SK-N-SH treated with all-trans-retinoic acid at 6 μM for 48 hours (cell line): ENCODE results near the gene TMEM170A.

Experiments used
- BACH2 ChIP-seq: fragments of 250-450 bp; sonication (Bioruptor Pico); IDR thresholded peaks from 2 replicates; pipeline ENCODE4 v1.9.0; 2021; ENCODE audit warnings: mild to moderate bottlenecking, borderline replicate concordance
- CSDC2 ChIP-seq: fragments of 250-450 bp; sonication (Bioruptor Pico); IDR thresholded peaks from 2 replicates; pipeline ENCODE4 v1.5.0; 2020; ENCODE audit warnings: mild to moderate bottlenecking, moderate library complexity
- CSRNP3 ChIP-seq: fragments of 250-450 bp; sonication (Bioruptor Pico); IDR thresholded peaks from 2 replicates; pipeline ENCODE4 v1.5.1; 2021; ENCODE audit warnings: mild to moderate bottlenecking, moderate library complexity
- OSR1 ChIP-seq: fragments of 250-450 bp; sonication (Bioruptor Pico); IDR thresholded peaks from 2 replicates; pipeline ENCODE4 v1.8.0; 2022; ENCODE audit warnings: moderate library complexity, mild to moderate bottlenecking, inconsistent platforms
- PATZ1 ChIP-seq: fragments of 250-450 bp; sonication (Bioruptor Pico); IDR thresholded peaks from 2 replicates; pipeline ENCODE4 v1.8.0; 2020; ENCODE audit warnings: mild to moderate bottlenecking, moderate library complexity, borderline replicate concordance
- POU6F1 ChIP-seq: fragments of 250-450 bp; sonication (Bioruptor Pico); IDR thresholded peaks from 2 replicates; pipeline ENCODE4 v1.8.0; 2021; ENCODE audit warnings: low read depth, mild to moderate bottlenecking, moderate library complexity, borderline replicate concordance
- PPARA ChIP-seq: fragments of 250-450 bp; sonication (Bioruptor Pico); IDR thresholded peaks from 2 replicates; pipeline ENCODE4 v1.5.0; 2020; ENCODE audit warnings: mild to moderate bottlenecking, borderline replicate concordance
- SNAI2 ChIP-seq: fragments of 250-450 bp; sonication (Bioruptor Pico); IDR thresholded peaks from 2 replicates; pipeline ENCODE4 v1.5.0; 2020; ENCODE audit warnings: mild to moderate bottlenecking, moderate library complexity
- TSHZ2 ChIP-seq: fragments of 250-450 bp; sonication (Bioruptor Pico); IDR thresholded peaks from 2 replicates; pipeline ENCODE4 v1.5.0; 2020; ENCODE audit warnings: mild to moderate bottlenecking, moderate library complexity
- ZFP3 ChIP-seq: fragments of 250-450 bp; sonication (Bioruptor Pico); IDR thresholded peaks from 2 replicates; pipeline ENCODE4 v1.5.0; 2020; ENCODE audit warnings: mild to moderate bottlenecking, moderate library complexity
- ZFP30 ChIP-seq: fragments of 450-650 bp; formaldehyde crosslinking; IDR thresholded peaks from 2 replicates; pipeline ENCODE4 v1.5.0; 2022; ENCODE audit warnings: mild to moderate bottlenecking, moderate library complexity
- ZNF565 ChIP-seq: fragments of 450-650 bp; formaldehyde crosslinking; conservative IDR thresholded peaks from 2 replicates; pipeline ENCODE4 v1.5.0; 2020; ENCODE audit warnings: low read depth, mild to moderate bottlenecking, moderate library complexity

- TF ChIP-seq OSR1 (no peak), CSDC2 (no peak), PPARA (CRISPR knock-in tag) (no peak), SNAI2 (CRISPR knock-in tag) (no peak), CSRNP3 (CRISPR knock-in tag) (no peak), ZFP3 (no peak), ZFP30 (CRISPR knock-in tag) (no peak), ZNF565 (no peak), PATZ1 (CRISPR knock-in tag) (no peak), BACH2 (CRISPR knock-in tag) (no peak), POU6F1 (CRISPR knock-in tag) (no peak), TSHZ2 (no peak)
These were observed 40.8 kb downstream of the TMEM170A start for GRCh38 chr16:75423723-75424104.
